ENCODE results near the gene ATP13A1.
"Not testable (repeated sequence)": the region's sequence is repeated elsewhere in the genome, so short reads cannot be mapped to it uniquely, and the experiment has no call there.

Gene ATP13A1

DNA sequence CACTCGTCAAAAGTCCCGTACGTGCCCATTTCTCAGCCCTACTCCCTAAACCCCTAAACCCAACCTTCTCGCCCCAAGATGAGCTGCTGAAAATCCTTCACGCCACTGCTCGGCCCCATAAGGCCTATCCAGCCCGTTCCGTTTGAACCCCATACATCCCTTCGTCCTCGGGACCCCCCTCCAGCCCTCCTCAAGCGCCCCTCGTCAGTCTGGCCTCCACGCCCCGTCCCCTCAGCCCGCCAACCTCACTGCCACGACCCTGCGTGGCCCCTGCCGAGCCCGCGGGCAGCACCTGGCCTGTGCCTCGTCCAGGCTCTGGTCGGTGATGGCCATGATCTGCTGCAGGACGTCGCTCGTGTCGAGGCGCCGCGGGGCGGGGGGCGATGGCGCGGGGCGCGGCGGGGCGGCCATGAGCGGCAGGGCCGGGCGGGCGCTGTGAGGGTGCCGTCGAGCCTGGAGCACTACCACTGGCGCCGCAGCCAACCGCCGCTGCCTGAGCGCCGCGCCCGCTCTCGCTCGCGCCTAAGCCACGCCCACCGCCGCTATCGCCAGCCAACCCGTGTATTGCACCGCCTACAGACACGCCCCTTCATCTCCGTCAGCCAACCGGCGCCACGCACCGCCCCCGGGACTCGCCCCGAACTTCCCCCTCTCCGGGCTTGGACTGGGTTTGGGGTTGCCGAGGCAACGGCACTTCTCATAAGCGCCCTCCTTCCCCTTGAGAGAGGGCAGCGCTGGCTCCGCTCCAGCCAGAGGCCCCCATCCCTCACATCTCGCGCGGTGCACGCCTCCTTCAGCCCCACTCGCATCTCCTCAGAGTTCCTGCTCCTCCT is 45.0 kb downstream of the ATP13A1 start, which contains the start of gene PBX4:
TSS of gene PBX4 (minus strand) at position 469 of the 833 bp plus-strand sequence. CDS start at position 411, 58 bp downstream.
- DNase-seq (ENCODE audit: low read depth), result peak; percentile 91
- TF ChIP-seq, protein P1, sequence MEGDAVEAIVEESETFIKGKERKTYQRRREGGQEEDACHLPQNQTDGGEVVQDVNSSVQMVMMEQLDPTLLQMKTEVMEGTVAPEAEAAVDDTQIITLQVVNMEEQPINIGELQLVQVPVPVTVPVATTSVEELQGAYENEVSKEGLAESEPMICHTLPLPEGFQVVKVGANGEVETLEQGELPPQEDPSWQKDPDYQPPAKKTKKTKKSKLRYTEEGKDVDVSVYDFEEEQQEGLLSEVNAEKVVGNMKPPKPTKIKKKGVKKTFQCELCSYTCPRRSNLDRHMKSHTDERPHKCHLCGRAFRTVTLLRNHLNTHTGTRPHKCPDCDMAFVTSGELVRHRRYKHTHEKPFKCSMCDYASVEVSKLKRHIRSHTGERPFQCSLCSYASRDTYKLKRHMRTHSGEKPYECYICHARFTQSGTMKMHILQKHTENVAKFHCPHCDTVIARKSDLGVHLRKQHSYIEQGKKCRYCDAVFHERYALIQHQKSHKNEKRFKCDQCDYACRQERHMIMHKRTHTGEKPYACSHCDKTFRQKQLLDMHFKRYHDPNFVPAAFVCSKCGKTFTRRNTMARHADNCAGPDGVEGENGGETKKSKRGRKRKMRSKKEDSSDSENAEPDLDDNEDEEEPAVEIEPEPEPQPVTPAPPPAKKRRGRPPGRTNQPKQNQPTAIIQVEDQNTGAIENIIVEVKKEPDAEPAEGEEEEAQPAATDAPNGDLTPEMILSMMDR (conservative IDR thresholded peaks at IDR 0.05; ENCODE audit: low read depth, low read length), result no peak
- peak within 1 kb of the TSS; percentile 57 for H3K4me3 ChIP-seq (ENCODE audit: low read depth, low read length)

DNA sequence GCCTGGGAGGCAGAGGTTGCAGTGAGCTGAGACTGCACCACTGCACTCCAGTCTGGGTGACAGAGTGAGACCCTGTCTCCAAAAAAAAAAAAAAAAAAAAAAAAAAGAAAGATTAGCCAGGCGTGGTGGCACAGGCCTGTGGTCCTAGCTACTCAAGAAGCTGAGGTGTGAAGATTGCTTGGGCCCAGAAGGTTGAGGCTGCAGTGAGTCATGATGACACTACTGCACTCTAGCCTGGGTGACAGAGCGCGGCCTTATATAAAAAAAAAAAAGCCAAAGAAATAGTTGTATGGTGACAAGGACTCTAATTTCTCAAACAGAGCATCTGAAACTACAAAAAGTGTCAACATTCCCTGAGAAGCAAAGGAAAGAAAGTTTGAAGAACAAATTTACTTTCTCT is 48.4 kb downstream of the ATP13A1 start:
- DNase-seq (ENCODE audit: low read depth), result no peak
- TF ChIP-seq, protein P1 (conservative IDR thresholded peaks at IDR 0.05; ENCODE audit: low read depth, low read length), result no peak
- H3K4me3 ChIP-seq (ENCODE audit: low read depth, low read length), result no peak overlapping the region

DNA sequence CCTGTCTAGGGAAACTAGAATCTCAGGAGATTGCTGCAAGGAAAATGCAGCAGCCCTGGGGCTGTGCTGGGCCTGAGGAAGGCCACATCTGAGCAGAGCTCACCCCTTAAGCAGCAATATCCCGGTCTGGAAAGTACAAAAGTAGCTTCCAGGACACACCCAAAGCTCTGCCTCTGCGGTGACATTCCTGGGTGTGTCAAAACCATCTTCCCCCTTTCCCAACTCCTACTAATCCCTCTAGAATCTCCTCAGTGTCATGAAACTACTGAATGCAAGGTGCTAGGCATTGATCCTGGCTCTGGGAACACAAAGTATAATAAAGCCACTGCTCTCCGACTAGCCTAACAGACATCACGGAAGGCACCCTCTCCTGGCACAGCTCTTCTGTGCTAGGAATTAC is 50.0 kb downstream of the ATP13A1 start:
- no peak for DNase-seq (ENCODE audit: low read depth)
- TF ChIP-seq, protein P1 (conservative IDR thresholded peaks at IDR 0.05; ENCODE audit: low read depth, low read length), result no peak
- no peak overlapping the region for H3K4me3 ChIP-seq (ENCODE audit: low read depth, low read length)

DNA sequence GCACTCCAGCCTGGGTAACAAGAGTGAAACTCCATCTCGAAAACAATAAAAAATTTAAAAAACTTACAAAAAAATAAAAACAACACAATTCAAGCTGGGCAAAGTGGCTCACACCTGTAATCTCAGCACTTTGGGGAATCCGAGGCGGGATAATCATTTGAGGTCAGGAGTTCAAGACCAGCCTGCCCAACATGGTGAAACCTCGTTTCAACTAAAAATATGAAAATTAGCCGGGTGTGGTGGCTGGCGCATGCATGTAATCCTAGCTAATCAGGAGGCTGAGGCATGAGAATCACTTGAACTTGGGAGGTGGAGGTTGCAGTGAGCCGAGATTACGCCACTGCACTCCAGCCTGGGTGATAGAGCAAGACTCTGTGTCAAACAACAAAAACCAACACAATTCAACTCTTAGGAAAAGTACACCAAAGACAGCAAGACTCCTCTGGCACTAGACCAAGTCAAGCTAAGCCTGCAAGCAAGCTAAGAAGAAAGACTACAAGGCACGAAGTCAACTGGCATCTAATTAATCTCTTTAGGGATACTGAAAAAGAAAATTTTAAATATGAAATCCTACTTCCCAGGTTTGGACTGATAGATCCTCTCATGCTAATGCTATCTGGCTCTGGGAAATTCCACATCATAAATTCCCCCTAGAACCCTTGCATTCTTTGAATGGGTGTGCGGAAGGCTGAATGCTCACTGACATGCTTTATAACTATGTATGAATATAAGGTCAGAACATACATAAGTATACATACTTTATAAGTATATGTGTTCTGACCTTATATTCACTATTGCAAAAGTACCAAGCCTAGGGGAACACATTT is 52.9 kb downstream of the ATP13A1 start:
- TF ChIP-seq, protein P1 (conservative IDR thresholded peaks at IDR 0.05; ENCODE audit: low read depth, low read length), result no peak
- H3K4me3 ChIP-seq (ENCODE audit: low read depth, low read length), result no peak overlapping the region
- peak; percentile 83 for DNase-seq (ENCODE audit: low read depth)

DNA sequence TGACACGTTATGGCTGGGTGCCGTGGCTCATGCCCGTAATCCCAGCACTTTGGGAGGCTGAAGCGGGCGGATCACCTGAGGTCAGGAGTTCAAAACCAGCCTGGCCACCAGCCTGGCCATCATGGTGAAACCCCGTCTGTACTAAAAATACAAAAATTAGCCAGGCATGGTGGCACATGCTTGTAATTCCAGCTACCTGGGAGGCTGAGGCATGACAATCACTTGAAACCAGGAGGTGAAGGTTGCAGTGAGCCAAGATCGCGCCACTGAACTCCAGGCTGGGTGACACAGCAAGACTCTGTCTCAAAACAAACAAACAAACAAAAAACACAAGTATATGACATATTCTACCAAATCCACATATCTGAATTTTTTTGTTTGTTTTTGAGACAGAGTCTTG is 56.8 kb downstream of the ATP13A1 start:
- H3K4me3 ChIP-seq (ENCODE audit: low read depth, low read length); DNase-seq (ENCODE audit: low read depth): not testable (repeated sequence)

DNA sequence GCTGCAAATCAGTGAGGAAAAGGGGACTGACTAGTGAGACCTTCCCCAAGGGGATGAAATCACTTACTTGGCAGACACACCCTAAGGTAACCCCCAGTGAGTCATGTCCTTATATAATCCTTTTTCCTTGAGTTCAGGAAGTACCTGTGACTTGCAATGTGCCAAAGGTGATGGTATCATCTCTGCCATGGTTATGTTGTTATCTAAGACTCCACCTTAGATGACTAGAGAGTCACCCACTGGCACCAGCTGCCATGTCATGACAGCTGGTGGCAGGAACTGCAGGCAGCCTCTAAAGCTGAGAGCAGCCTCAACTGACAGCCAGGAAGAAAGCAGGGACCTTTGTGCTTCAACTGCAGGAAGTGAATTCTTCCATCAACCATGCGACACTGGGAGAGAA is 57.5 kb downstream of the ATP13A1 start:
- H3K4me3 ChIP-seq (ENCODE audit: low read depth, low read length), result no peak overlapping the region
- no peak for DNase-seq (ENCODE audit: low read depth)
- TF ChIP-seq, protein P1 (conservative IDR thresholded peaks at IDR 0.05; ENCODE audit: low read depth, low read length), result no peak

DNA sequence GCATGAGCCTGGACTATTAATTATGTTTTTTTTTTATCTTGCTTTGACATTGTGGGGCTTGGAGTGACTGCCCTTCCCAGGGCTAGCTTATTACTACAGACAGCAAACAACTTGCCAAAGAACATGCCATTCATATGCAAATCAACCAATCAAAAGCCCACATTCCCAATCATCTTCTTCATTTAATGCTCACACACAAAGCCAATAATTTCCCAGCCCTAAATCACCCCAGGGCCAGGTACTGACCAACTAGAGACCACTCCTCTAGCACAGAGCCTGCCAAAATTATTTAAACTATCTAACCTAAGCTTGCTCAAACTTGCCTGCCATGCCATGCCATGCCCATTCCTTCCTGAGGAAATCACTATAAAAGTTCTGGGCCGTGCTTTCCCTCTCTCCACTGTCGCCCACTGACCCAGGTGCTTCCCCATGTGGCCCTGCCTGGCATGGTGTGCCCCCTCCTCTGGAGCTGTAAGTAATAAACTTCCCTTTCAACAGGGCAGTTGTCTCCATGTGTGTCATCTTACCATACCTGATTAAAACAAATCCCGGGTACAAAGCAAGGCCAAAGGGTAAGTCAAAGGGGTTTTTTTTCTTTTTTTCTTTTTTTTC is 60.7 kb downstream of the ATP13A1 start:
- DNase-seq (ENCODE audit: low read depth), result no peak
- no peak overlapping the region for H3K4me3 ChIP-seq (ENCODE audit: low read depth, low read length)
- TF ChIP-seq, protein P1 (conservative IDR thresholded peaks at IDR 0.05; ENCODE audit: low read depth, low read length), result no peak

Data from choroid plexus epithelial cell (primary cell).